Mononuclear cell (primary cell): ENCODE measurements around the gene ASB1. TPM values are rescaled to one million over a fixed set of nuclear protein-coding genes. Genes with fewer than 3 reads are reported as not detected.
A peak's percentile ranks its signal among the peaks of the same experiment; 100 is the strongest.

Experiments used
- H3K27me3 ChIP-seq: 2 replicates; pipeline ENCODE4 v1.6.0; 2011; ENCODE audit warnings: low read length, control low read depth; ENCODE audit not compliant: insufficient read depth
- H3K4me1 ChIP-seq: 2 replicates; pipeline ENCODE4 v1.5.1; 2011; ENCODE audit warnings: mild to moderate bottlenecking, low read length, control low read depth; ENCODE audit not compliant: insufficient read depth
- H3K4me3 ChIP-seq: 2 replicates; pipeline ENCODE4 v1.5.1; 2011; ENCODE audit warnings: mild to moderate bottlenecking, low read length, moderate library complexity
- H3K9me3 ChIP-seq: 2 replicates; pipeline ENCODE4 v1.5.1; 2011; ENCODE audit warnings: low read depth, mild to moderate bottlenecking, control low read depth, low read length
- total RNA-seq: library from RNA; depleted of rRNA; stranded (reverse); fragments of >200 nt; gene quantifications from one replicate; pipeline ENCODE4 v1.2.3, GENCODE V29; 2012

ASB1 gene
- total RNA-seq, 1 donor, result 10.5 TPM

GRCh38 chr2:238427435-238428162 is 872 bp downstream of the ASB1 start:
- Histone ChIP-seq H3K9me3 (no peaks in the 10 kb centered on the region), H3K4me1 (peaks cover 27% of the 10 kb centered on the region), H3K27me3 (no peaks in the 10 kb centered on the region), H3K4me3 (peak overlapping the region; percentile 82)

GRCh38 chr2:238428866-238429265 is 2.1 kb downstream of the ASB1 start:
- peaks cover 33% of the 10 kb centered on the region for H3K4me1 ChIP-seq

GRCh38 chr2:238430781-238431180 is 4.1 kb downstream of the ASB1 start:
- Histone ChIP-seq H3K4me1 (peaks cover 41% of the 10 kb centered on the region), H3K9me3 (no peaks in the 10 kb centered on the region), H3K27me3 (no peaks in the 10 kb centered on the region), H3K4me3 (no peak overlapping the region)

More at GRCh38 chr2:238428866-238429265, 2.1 kb downstream of the ASB1 start:
- Histone ChIP-seq H3K4me3 (no peak overlapping the region), H3K9me3 (no peaks in the 10 kb centered on the region), H3K27me3 (no peaks in the 10 kb centered on the region)

- peaks cover 35% of the 10 kb centered on the region for H3K4me1 ChIP-seq
- H3K27me3 ChIP-seq, result no peaks in the 10 kb centered on the region
- H3K4me3 ChIP-seq, result no peak overlapping the region
- H3K9me3 ChIP-seq, result no peaks in the 10 kb centered on the region
Measured at GRCh38 chr2:238431456-238431855, 4.7 kb downstream of the ASB1 start.

GRCh38 chr2:238433300-238433915 is 6.7 kb downstream of the ASB1 start:
- H3K4me3 ChIP-seq, result no peak overlapping the region
- peaks cover 22% of the 10 kb centered on the region for H3K4me1 ChIP-seq
- H3K9me3 ChIP-seq, result no peaks in the 10 kb centered on the region
- H3K27me3 ChIP-seq, result no peaks in the 10 kb centered on the region

GRCh38 chr2:238433941-238434845 is 7.5 kb downstream of the ASB1 start:
- Histone ChIP-seq H3K4me1 (peaks cover 16% of the 10 kb centered on the region), H3K4me3 (no peak overlapping the region), H3K9me3 (no peaks in the 10 kb centered on the region), H3K27me3 (no peaks in the 10 kb centered on the region)

GRCh38 chr2:238434846-238435751 is 8.4 kb downstream of the ASB1 start:
- Histone ChIP-seq H3K4me1 (peaks cover 16% of the 10 kb centered on the region), H3K4me3 (no peak overlapping the region), H3K9me3 (no peaks in the 10 kb centered on the region), H3K27me3 (no peaks in the 10 kb centered on the region)

- Histone ChIP-seq H3K4me1 (peaks cover 16% of the 10 kb centered on the region), H3K9me3 (no peaks in the 10 kb centered on the region), H3K4me3 (no peak overlapping the region), H3K27me3 (no peaks in the 10 kb centered on the region)
Measured at GRCh38 chr2:238435752-238436096, 9.0 kb downstream of the ASB1 start.

- peaks cover 8% of the 10 kb centered on the region for H3K4me1 ChIP-seq
- H3K27me3 ChIP-seq, result no peaks in the 10 kb centered on the region
- H3K4me3 ChIP-seq, result no peak overlapping the region
- H3K9me3 ChIP-seq, result no peaks in the 10 kb centered on the region
Measured at GRCh38 chr2:238438856-238439849, 12.4 kb downstream of the ASB1 start.

GRCh38 chr2:238439917-238440316 is 13.2 kb downstream of the ASB1 start:
- Histone ChIP-seq H3K9me3 (no peaks in the 10 kb centered on the region), H3K4me1 (peaks cover under 1% of the 10 kb centered on the region), H3K4me3 (no peak overlapping the region), H3K27me3 (no peaks in the 10 kb centered on the region)

- Histone ChIP-seq H3K4me3 (no peak overlapping the region), H3K4me1 (no peaks in the 10 kb centered on the region), H3K9me3 (no peaks in the 10 kb centered on the region), H3K27me3 (no peaks in the 10 kb centered on the region)
Measured at GRCh38 chr2:238440331-238440730, 13.6 kb downstream of the ASB1 start.

GRCh38 chr2:238440767-238441166 is 14.0 kb downstream of the ASB1 start:
- Histone ChIP-seq H3K4me3 (no peak overlapping the region), H3K27me3 (no peaks in the 10 kb centered on the region), H3K9me3 (no peaks in the 10 kb centered on the region), H3K4me1 (no peaks in the 10 kb centered on the region)

- Histone ChIP-seq H3K9me3 (no peaks in the 10 kb centered on the region), H3K4me1 (no peaks in the 10 kb centered on the region), H3K27me3 (no peaks in the 10 kb centered on the region), H3K4me3 (no peak overlapping the region)
Measured at GRCh38 chr2:238441262-238442114, 14.8 kb downstream of the ASB1 start.
